H1 (cell line): Measurements from ENCODE around the gene RAB26. TPM values are rescaled to one million over a fixed set of nuclear protein-coding genes. Genes with fewer than 3 reads are reported as not detected.
"Not testable (repeated sequence)": the region's sequence is repeated elsewhere in the genome, so short reads cannot be mapped to it uniquely, and the experiment has no call there.

Experiments
- CTCF ChIA-PET: fragments of 300-600 bp; sonication (Branson Sonifier 250); formaldehyde crosslinking; loops from one replicate; lab custom pipeline; 2021; ENCODE audit not compliant: partially characterized antibody; lab: Charles Lee
- POLR2A ChIA-PET: fragments of 300-600 bp; sonication (Branson Sonifier 250); formaldehyde crosslinking; loops from one replicate; lab custom pipeline; 2021; ENCODE audit warnings: inconsistent platforms; ENCODE audit not compliant: partially characterized antibody; lab: Charles Lee
- DNase-seq, 2 experiments: peaks; one replicate each; pipeline versions ENCODE4 v3.0.0 to v3.0.0-alpha.2; 2010 to 2022; ENCODE audit warnings: low spot score in 2 of 2, low read depth in 1 of 2, mixed read lengths in 1 of 2
- FAIRE-seq: peaks from 2 replicates; lab custom pipeline; 2011; peaks lifted over from hg19 to GRCh38; lab: Jason Lieb, UNC
- H2AFZ ChIP-seq: 2 replicates; pipeline ENCODE4 v1.8.1; 2012; ENCODE audit warnings: low read length, inconsistent platforms
- H2AK5ac ChIP-seq: 2 replicates; pipeline ENCODE4 v1.6.1; 2013; ENCODE audit warnings: low read depth, low read length
- H2BK120ac ChIP-seq: replicated peaks from 2 replicates; pipeline ENCODE3; 2013; ENCODE audit warnings: low read depth, low read length, inconsistent platforms
- H2BK12ac ChIP-seq: 2 replicates; pipeline ENCODE4 v1.6.1; 2013; ENCODE audit warnings: low read depth, low read length
- H2BK15ac ChIP-seq: 2 replicates; pipeline ENCODE4 v1.6.1; 2013; ENCODE audit warnings: low read length
- H2BK20ac ChIP-seq: 2 replicates; pipeline ENCODE4 v1.6.1; 2013; ENCODE audit warnings: low read length
- H2BK5ac ChIP-seq: 2 replicates; pipeline ENCODE4 v1.6.1; 2013; ENCODE audit warnings: low read depth, low read length
- H3K14ac ChIP-seq: 2 replicates; pipeline ENCODE4 v1.6.1; 2013; ENCODE audit warnings: inconsistent platforms; ENCODE audit not compliant: insufficient read length
- H3K18ac ChIP-seq: 2 replicates; pipeline ENCODE4 v1.6.1; 2013; ENCODE audit warnings: low read length; ENCODE audit errors: extremely low read depth
- H3K23ac ChIP-seq: 2 replicates; pipeline ENCODE4 v1.6.1; 2013; ENCODE audit warnings: inconsistent platforms; ENCODE audit not compliant: insufficient read length
- H3K23me2 ChIP-seq: 2 replicates; pipeline ENCODE4 v1.6.1; 2013; ENCODE audit warnings: low read depth, low read length
- H3K27ac ChIP-seq: 2 replicates; pipeline ENCODE4 v1.6.1; 2011; ENCODE audit warnings: low read depth, low read length, inconsistent platforms
- H3K27me3 ChIP-seq, 4 experiments: replicated peaks in 1 of 4; 1 replicate in 1 of 4; 2 replicates in 3 of 4; pipeline versions ENCODE4 v1.6.1 to v1.8.1; 2011 to 2013; ENCODE audit warnings: low read length in 3 of 4, mild to moderate bottlenecking in 3 of 4, inconsistent platforms in 2 of 4, mixed read lengths in 2 of 4, moderate library complexity in 1 of 4; ENCODE audit not compliant: control insufficient read depth in 3 of 4, insufficient read depth in 3 of 4; ENCODE audit errors: extremely low read depth in 1 of 4
- H3K36me3 ChIP-seq, 4 experiments: 2 replicates each; pipeline versions ENCODE4 v1.6.1 to v1.8.1; 2011 to 2013; ENCODE audit warnings: mild to moderate bottlenecking in 4 of 4, low read length in 3 of 4, moderate library complexity in 2 of 4, control low read depth in 1 of 4, inconsistent platforms in 1 of 4; ENCODE audit not compliant: insufficient read depth in 4 of 4, control insufficient read depth in 2 of 4
- H3K4ac ChIP-seq: replicated peaks from 2 replicates; pipeline ENCODE3; 2013; ENCODE audit warnings: low read length, low read depth, mixed read lengths, inconsistent platforms; ENCODE audit not compliant: insufficient read length
- H3K4me1 ChIP-seq, 4 experiments: replicated peaks in 1 of 4; 1 replicate in 1 of 4; 2 replicates in 3 of 4; pipeline versions ENCODE4 v1.6.1 to v1.8.1; 2011 to 2013; ENCODE audit warnings: low read length in 3 of 4, inconsistent platforms in 2 of 4, mixed read lengths in 1 of 4; ENCODE audit not compliant: insufficient read depth in 4 of 4, control insufficient read depth in 3 of 4
- H3K4me2 ChIP-seq, 2 experiments: 2 replicates each; pipeline versions ENCODE4 v1.6.1 to v1.8.1; 2011 to 2013; ENCODE audit warnings: low read depth in 2 of 2, low read length in 2 of 2, control low read depth in 1 of 2, inconsistent platforms in 1 of 2, mild to moderate bottlenecking in 1 of 2; ENCODE audit not compliant: insufficient read depth in 1 of 2
- H3K4me3 ChIP-seq, 4 experiments: fragments of 200-600, 300-600 bp in 1 of 4; sonication (generic), shearing (Covaris generic), sonication (Bioruptor Twin) in 1 of 4; 2 replicates each; pipeline versions ENCODE4 v1.5.1 to v1.8.1; 2011 to 2016; ENCODE audit warnings: low read length in 4 of 4, low read depth in 3 of 4, control low read depth in 2 of 4, inconsistent platforms in 2 of 4, mild to moderate bottlenecking in 2 of 4, mixed read lengths in 1 of 4, moderate library complexity in 1 of 4; ENCODE audit not compliant: insufficient read depth in 2 of 4; ENCODE audit errors: extremely low read depth in 1 of 4
- H3K56ac ChIP-seq: replicated peaks from 2 replicates; pipeline ENCODE3; 2013; ENCODE audit warnings: low read depth, mild to moderate bottlenecking, mixed read lengths, low read length, inconsistent platforms; ENCODE audit not compliant: insufficient read length
- H3K79me1 ChIP-seq: 2 replicates; pipeline ENCODE4 v1.6.1; 2013; ENCODE audit warnings: low read depth, low read length, control low read depth
- H3K79me2 ChIP-seq, 2 experiments: 2 replicates each; pipeline versions ENCODE4 v1.6.1 to v1.8.1; 2012 to 2013; ENCODE audit warnings: low read length in 2 of 2, mild to moderate bottlenecking in 2 of 2, inconsistent platforms in 1 of 2; ENCODE audit not compliant: insufficient read depth in 2 of 2, control insufficient read depth in 1 of 2
- H3K9ac ChIP-seq, 4 experiments: replicated peaks in 1 of 4; 1 replicate in 1 of 4; 2 replicates in 3 of 4; pipeline versions ENCODE4 v1.6.1 to v1.8.1; 2011 to 2013; ENCODE audit warnings: low read depth in 3 of 4, low read length in 3 of 4, control low read depth in 2 of 4, mild to moderate bottlenecking in 2 of 4, moderate library complexity in 2 of 4, inconsistent platforms in 1 of 4; ENCODE audit errors: extremely low read depth in 1 of 4
- H3K9me3 ChIP-seq, 2 experiments: 2 replicates each; pipeline versions ENCODE4 v1.6.1 to v1.8.1; 2012 to 2013; ENCODE audit warnings: mild to moderate bottlenecking in 2 of 2, moderate library complexity in 2 of 2, control low read depth in 1 of 2, inconsistent platforms in 1 of 2, low read depth in 1 of 2, low read length in 1 of 2, mixed read lengths in 1 of 2; ENCODE audit not compliant: insufficient read depth in 2 of 2
- H4K20me1 ChIP-seq, 2 experiments: replicated peaks in 1 of 2; 2 replicates each; pipeline versions ENCODE3 to v1.8.1; 2011 to 2013; ENCODE audit warnings: inconsistent platforms in 2 of 2, low read length in 2 of 2, mild to moderate bottlenecking in 1 of 2; ENCODE audit not compliant: insufficient read depth in 2 of 2, control insufficient read depth in 1 of 2
- H4K5ac ChIP-seq: 2 replicates; pipeline ENCODE4 v1.6.1; 2013; ENCODE audit warnings: low read length, low read depth, mixed read lengths, inconsistent platforms; ENCODE audit not compliant: insufficient read length
- H4K8ac ChIP-seq: 2 replicates; pipeline ENCODE4 v1.8.0; 2013; ENCODE audit warnings: mild to moderate bottlenecking, moderate library complexity, low read length, inconsistent platforms; ENCODE audit not compliant: insufficient read depth; ENCODE audit errors: extremely low read depth
- H4K91ac ChIP-seq: replicated peaks from 2 replicates; pipeline ENCODE3; 2013; ENCODE audit warnings: low read length, mixed read lengths, inconsistent platforms; ENCODE audit not compliant: insufficient read length
- WGBS, 2 experiments: shearing (Covaris generic) in 1 of 2; methylation state at CpG; one replicate each; pipeline versions ENCODE4 v1.1.6 to v1.1.7; 2013 to 2015; ENCODE audit warnings: low lambda C conversion rate in 2 of 2, mixed read lengths in 2 of 2, inconsistent platforms in 1 of 2, low coverage in 1 of 2, missing lambda C conversion rate in 1 of 2; ENCODE audit not compliant: insufficient replicate concordance in 2 of 2, insufficient coverage in 1 of 2, insufficient read length in 1 of 2; ENCODE audit errors: extremely low coverage in 1 of 2, missing lambda C conversion rate in 1 of 2; 5-methylcytosine and 5-hydroxymethylcytosine counted together
- polyA plus RNA-seq, 7 experiments: library from polyadenylated mRNA; depleted of rRNA in 3 of 7; stranded (reverse) in 5 of 7; unstranded in 2 of 7; fragments of >200 nt in 5 of 7; fragments of 200-250 nt in 2 of 7; gene quantifications; 1 replicate in 5 of 7; 2 replicates in 1 of 7; 4 replicates in 1 of 7; pipeline versions ENCODE4 v1.2.1 to v1.2.3, GENCODE V29; 2011 to 2013; ENCODE audit warnings: missing spikeins in 2 of 7, mixed read lengths in 2 of 7
- total RNA-seq: library from RNA; stranded (reverse); fragmentation: NEBNext Ultra II Directional; extraction: Animal tissue kit (Norgen Biotek cat#: 25700); gene quantifications from 2 replicates; pipeline ENCODE4 v1.2.1, GENCODE V29; 2021

RAB26 gene
- total and polyA plus RNA-seq, 2 of the 8 experiments (the other 6 are each of a cell fraction or from before 2014, with no cell fraction given) = 4.3 to 5.4 TPM

GRCh38 chr16:2122934-2123683, 25.3 kb upstream of the RAB26 start:
- Histone ChIP-seq H3K4me1 (peaks cover 0 to 23% (median 14%) of the 10 kb centered on the region in 4 experiments; a peak in 6 of 7 replicates), H3K79me2 (peaks cover 0 to 26% of the 10 kb centered on the region in 2 experiments; a peak in 3 of 4 replicates)
- H3K9ac ChIP-seq, H3K18ac ChIP-seq, H3K4me3 ChIP-seq, H3K56ac ChIP-seq, H2BK120ac ChIP-seq, H3K36me3 ChIP-seq, H3K4me2 ChIP-seq, H4K5ac ChIP-seq, H4K91ac ChIP-seq, H3K14ac ChIP-seq, H2BK5ac ChIP-seq, H2BK20ac ChIP-seq, H3K79me1 ChIP-seq, H3K4ac ChIP-seq, H2BK15ac ChIP-seq, H3K9me3 ChIP-seq, H2AFZ ChIP-seq, H3K27ac ChIP-seq, DNase-seq, H2AK5ac ChIP-seq, H3K23me2 ChIP-seq, FAIRE-seq, H3K23ac ChIP-seq, H2BK12ac ChIP-seq, H3K27me3 ChIP-seq, H4K8ac ChIP-seq, H4K20me1 ChIP-seq: not testable (repeated sequence)
- 81% methylated on average over 7 of the region's 26 CpGs; no CpG with 5 or more reads in 1 of the 2 experiments for WGBS, 2 experiments
- POLR2A ChIA-PET = interaction anchor here (1.4 to 2.4 kb wide), 2 partner anchors 30 to 32 kb away, joined by 3 to 7 read pairs; partner anchors contain the start of gene TRAF7
- CTCF ChIA-PET = interaction anchor here (0.5 to 0.7 kb wide), 2 partner anchors 17 to 715 kb away, joined by 3 read pairs; no protein-coding TSS in a partner anchor
